Vagina (tissue), 2 donors: ENCODE measurements around the gene KCNG2. TPM values are rescaled to one million over a fixed set of nuclear protein-coding genes. Genes with fewer than 3 reads are reported as not detected.

Experiments used
- DNase-seq, 2 donors: peaks; one replicate each; pipeline ENCODE4 v3.0.0-alpha.2; 2017; ENCODE audit errors: extremely low spot score in 2 of 2
- H3K27ac ChIP-seq: fragments of 200-600 bp; sonication (generic); one replicate; pipeline ENCODE4 v1.5.1; 2019
- H3K27me3 ChIP-seq: fragments of 200-600 bp; sonication (generic); one replicate; pipeline ENCODE4 v1.5.1; 2019
- H3K36me3 ChIP-seq, 2 donors: fragments of 200-600 bp; sonication (generic); one replicate each; pipeline ENCODE4 v1.5.1; 2017 to 2019
- H3K4me1 ChIP-seq: fragments of 200-600 bp; sonication (generic); one replicate; pipeline ENCODE4 v1.5.1; 2019
- H3K4me3 ChIP-seq, 2 donors: fragments of 200-600 bp; sonication (generic); 1 replicate in 1 of 2; 2 replicates in 1 of 2; pipeline ENCODE4 v1.5.1; 2016 to 2019
- H3K9me3 ChIP-seq: fragments of 200-600 bp; sonication (generic); one replicate; pipeline ENCODE4 v1.5.1; 2019
- CTCF ChIP-seq, 3 experiments: fragments of 450-650 bp in 2 of 3; fragments of 200-600 bp in 1 of 3; sonication (generic) in 1 of 3; IDR thresholded peaks; one replicate each; pipeline ENCODE4 v1.5.1; 2017 to 2019; ENCODE audit warnings: antibody characterized with exemption in 3 of 3, mild to moderate bottlenecking in 2 of 3, moderate library complexity in 2 of 3
- POLR2A ChIP-seq, 2 donors: fragments of 450-650 bp; IDR thresholded peaks; one replicate each; pipeline ENCODE4 v1.6.1; 2017; ENCODE audit warnings: antibody characterized with exemption in 2 of 2, mild to moderate bottlenecking in 2 of 2, moderate library complexity in 2 of 2
- POLR2AphosphoS5 ChIP-seq, 2 donors: sonication (generic); formaldehyde crosslinking; IDR thresholded peaks; one replicate each; pipeline ENCODE4 v1.9.0; 2017; ENCODE audit warnings: antibody characterized with exemption in 2 of 2, mild to moderate bottlenecking in 2 of 2, low read depth in 1 of 2; ENCODE audit not compliant: insufficient read depth in 1 of 2
- intact Hi-C: fragments of 100-400 bp; cut with DNase I; formaldehyde crosslinking; loops from one replicate; pipeline ENCODE4 v1.15.1; 2023
- total RNA-seq: library from RNA; depleted of rRNA; stranded (reverse); fragments of >200 nt; gene quantifications from one replicate; pipeline ENCODE4 v1.2.3, GENCODE V29; 2016

The KCNG2 gene
- total RNA-seq, 1 donor from 2014 or later: not detected

GRCh38 chr18:79921984-79922965 is 124.5 kb downstream of the KCNG2 start:
- H3K27me3 ChIP-seq: no peaks in the 10 kb centered on the region
- no peaks in the 10 kb centered on the region for H3K4me1 ChIP-seq
- intact Hi-C loops: no loop called here
- TF ChIP-seq POLR2AphosphoS5 (IDR thresholded peaks at IDR 0.05; ENCODE audit: insufficient read depth in 1 of 2, low read depth in 1 of 2): no peak
- H3K27ac ChIP-seq: no peak overlapping the region
- no peak for DNase-seq
- H3K9me3 ChIP-seq: no peaks in the 10 kb centered on the region
- no peak overlapping the region for H3K4me3 ChIP-seq
- peaks cover 0 to 12% of the 10 kb centered on the region in 2 donors for H3K36me3 ChIP-seq

- Histone ChIP-seq H3K27me3 (no peaks in the 10 kb centered on the region), H3K27ac (no peak overlapping the region), H3K9me3 (no peaks in the 10 kb centered on the region), H3K4me3 (no peak overlapping the region), H3K36me3 (peaks cover 0 to 14% of the 10 kb centered on the region in 2 donors), H3K4me1 (no peaks in the 10 kb centered on the region)
- TF ChIP-seq CTCF (IDR thresholded peaks at IDR 0.05): no peak
- no peak for TF ChIP-seq POLR2AphosphoS5 (IDR thresholded peaks at IDR 0.05; ENCODE audit: insufficient read depth in 1 of 2, low read depth in 1 of 2)
- no peak for TF ChIP-seq POLR2A (IDR thresholded peaks at IDR 0.05)
- no peak for DNase-seq
- intact Hi-C loops: no loop called here
These were observed 125.3 kb downstream of the KCNG2 start for GRCh38 chr18:79922971-79923411.

GRCh38 chr18:79923896-79924585 is 126.3 kb downstream of the KCNG2 start:
- intact Hi-C loops: no loop called here
- no peak for DNase-seq
- peaks cover 0 to 12% of the 10 kb centered on the region in 2 donors for H3K36me3 ChIP-seq

GRCh38 chr18:79924814-79925731 is 127.3 kb downstream of the KCNG2 start:
- Histone ChIP-seq H3K4me1 (no peaks in the 10 kb centered on the region), H3K27ac (no peak overlapping the region), H3K4me3 (no peak overlapping the region), H3K9me3 (peaks cover 14% of the 10 kb centered on the region), H3K36me3 (peaks cover 0 to 20% of the 10 kb centered on the region in 2 donors), H3K27me3 (no peaks in the 10 kb centered on the region)
- DNase-seq: no peak
- TF ChIP-seq POLR2A (IDR thresholded peaks at IDR 0.05) (no peak), CTCF (IDR thresholded peaks at IDR 0.05) (no peak), POLR2AphosphoS5 (IDR thresholded peaks at IDR 0.05; ENCODE audit: insufficient read depth in 1 of 2, low read depth in 1 of 2) (no peak)
- intact Hi-C loops: no loop called here

More at GRCh38 chr18:79923896-79924585, 126.3 kb downstream of the KCNG2 start:
- H3K9me3 ChIP-seq: peaks cover 4% of the 10 kb centered on the region
- no peaks in the 10 kb centered on the region for H3K4me1 ChIP-seq
- TF ChIP-seq CTCF (IDR thresholded peaks at IDR 0.05) (no peak), POLR2A (IDR thresholded peaks at IDR 0.05) (no peak), POLR2AphosphoS5 (IDR thresholded peaks at IDR 0.05; ENCODE audit: insufficient read depth in 1 of 2, low read depth in 1 of 2) (no peak)
- no peak overlapping the region for H3K4me3 ChIP-seq
- no peak overlapping the region for H3K27ac ChIP-seq
- no peaks in the 10 kb centered on the region for H3K27me3 ChIP-seq

GRCh38 chr18:79926306-79926705 is 128.6 kb downstream of the KCNG2 start:
- intact Hi-C loops: no loop called here
- no peak for DNase-seq
- H3K36me3 ChIP-seq: peaks cover 0 to 20% of the 10 kb centered on the region in 2 donors

More at GRCh38 chr18:79926306-79926705, 128.6 kb downstream of the KCNG2 start:
- Histone ChIP-seq H3K4me3 (no peak overlapping the region), H3K27ac (no peak overlapping the region), H3K27me3 (no peaks in the 10 kb centered on the region), H3K9me3 (peaks cover 19% of the 10 kb centered on the region), H3K4me1 (no peaks in the 10 kb centered on the region)
- no peak for TF ChIP-seq POLR2A (IDR thresholded peaks at IDR 0.05)
